Bone marrow (tissue), 2 donors: ENCODE data around the gene APP.
"Not testable (repeated sequence)": the region's sequence is repeated elsewhere in the genome, so short reads cannot be mapped to it uniquely, and the experiment has no call there.

Experiments used
- DNase-seq, 2 donors: peaks; one replicate each; lab custom pipeline; 2025; lab: John Stamatoyannopoulos, UW

Gene APP

DNA sequence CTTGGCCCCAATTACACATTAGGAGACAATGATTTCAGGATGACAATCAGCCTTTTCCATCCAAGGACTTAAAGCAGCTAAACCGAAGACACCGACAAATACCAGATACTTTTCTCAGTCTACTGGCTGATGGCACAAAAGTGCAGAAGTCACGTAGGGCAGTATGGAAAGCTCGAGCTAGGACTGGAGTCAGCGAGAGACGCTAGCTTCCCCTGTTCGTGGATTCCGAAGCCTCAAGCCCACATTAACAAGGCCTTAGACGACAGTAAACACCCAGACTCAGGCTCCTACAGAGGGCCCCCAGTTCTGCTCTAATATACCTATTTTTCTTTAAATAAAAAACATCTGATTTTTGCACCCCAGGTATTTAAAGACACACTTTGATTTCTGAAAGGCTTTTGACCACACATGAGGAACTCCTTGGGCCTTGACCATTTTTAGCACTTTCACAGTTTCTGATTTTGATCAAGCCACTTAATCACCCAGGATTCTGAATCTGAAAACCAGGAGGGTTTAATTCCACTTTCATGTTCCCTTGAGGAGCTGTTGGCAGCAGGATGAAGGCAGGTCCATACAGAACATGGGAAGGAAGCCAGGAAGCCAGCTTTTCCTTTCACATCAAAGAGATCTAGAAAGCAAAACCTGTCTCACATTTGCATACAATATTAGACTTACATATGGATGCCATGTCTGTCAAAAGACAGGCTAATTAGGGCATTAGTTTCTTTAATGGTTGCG, 231.7 kb downstream of the APP start:
- DNase-seq: no peak

DNA sequence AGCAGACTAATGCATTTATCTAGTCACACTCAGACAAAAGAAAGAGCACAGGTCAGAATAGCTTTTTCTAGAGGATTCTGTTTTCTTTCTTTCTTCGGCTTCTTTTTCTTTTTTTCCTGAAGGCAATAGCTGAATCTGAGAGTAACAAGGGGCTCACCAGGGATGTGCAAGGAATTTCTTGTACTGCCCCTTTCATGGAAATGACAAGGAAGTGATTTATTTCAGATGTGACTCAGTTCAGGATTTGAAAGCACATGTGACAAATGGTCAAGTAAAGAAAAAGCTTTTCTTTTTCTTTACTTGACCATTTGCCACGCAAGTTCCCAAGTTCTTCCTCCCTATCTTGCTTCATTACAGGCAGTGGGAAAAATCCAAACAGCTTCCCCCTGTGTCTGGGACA, 233.8 kb downstream of the APP start:
- DNase-seq: no peak

DNA sequence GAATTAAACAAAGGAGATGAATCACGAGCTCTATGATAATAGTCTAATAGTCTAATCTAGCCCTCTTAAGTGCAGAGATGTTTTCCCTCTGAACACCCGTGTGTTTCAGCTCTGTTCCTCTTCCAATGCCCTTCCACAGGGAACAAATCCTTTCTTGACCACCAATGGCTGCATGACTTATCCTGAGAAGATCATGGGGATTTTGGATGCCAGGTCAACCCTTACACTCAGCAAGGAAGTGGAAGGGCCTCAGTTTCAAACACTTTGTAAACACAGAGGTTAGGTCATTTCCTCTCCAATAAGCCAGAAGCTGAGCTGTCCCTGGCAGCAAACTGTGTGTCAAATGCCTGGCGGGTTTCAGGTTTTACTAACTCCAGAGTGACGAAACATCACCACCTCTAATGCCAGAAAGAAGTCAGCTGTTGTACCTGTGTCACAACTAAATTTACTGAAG, 235.8 kb downstream of the APP start:
- DNase-seq: peak in 1 of 2 donors; percentile 44

DNA sequence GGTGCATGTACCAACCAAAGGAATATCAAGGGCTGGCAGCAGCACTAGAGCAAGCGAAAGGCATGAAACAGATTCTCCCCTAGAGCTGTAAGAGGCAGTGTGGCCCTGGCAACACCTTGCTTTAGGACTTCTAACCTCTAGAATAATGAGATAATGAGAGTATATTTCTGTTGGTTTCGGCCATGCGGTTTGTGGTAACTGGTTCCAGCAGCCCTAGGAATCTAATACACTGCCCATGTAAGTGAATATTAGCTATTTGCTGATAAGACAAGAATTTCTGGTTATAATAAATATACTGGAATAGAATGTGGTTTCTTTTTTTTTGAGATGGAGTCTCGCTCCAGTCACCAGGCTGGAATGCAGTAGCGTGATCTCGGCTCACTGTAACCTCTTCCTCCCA, 236.4 kb downstream of the APP start:
- no peak for DNase-seq

DNA sequence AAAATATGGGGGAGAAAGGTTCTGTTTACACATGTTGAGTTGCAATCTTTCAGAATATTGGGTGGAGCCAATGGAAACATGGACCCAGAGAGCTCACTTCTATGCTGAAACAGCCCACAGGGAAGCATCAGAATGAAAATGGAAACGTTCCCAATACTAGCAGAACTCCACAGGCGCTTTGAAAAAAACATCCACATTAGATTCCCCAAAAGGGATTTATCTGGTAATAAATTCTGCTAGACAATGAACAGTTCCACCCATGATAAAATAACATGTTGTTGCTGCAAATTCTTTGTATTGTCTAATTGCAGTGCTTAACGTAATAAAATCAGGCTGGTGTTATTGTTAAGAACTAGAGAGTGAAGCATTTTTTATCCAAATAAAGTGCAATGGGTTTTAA, 238.8 kb downstream of the APP start:
- DNase-seq: no peak

DNA sequence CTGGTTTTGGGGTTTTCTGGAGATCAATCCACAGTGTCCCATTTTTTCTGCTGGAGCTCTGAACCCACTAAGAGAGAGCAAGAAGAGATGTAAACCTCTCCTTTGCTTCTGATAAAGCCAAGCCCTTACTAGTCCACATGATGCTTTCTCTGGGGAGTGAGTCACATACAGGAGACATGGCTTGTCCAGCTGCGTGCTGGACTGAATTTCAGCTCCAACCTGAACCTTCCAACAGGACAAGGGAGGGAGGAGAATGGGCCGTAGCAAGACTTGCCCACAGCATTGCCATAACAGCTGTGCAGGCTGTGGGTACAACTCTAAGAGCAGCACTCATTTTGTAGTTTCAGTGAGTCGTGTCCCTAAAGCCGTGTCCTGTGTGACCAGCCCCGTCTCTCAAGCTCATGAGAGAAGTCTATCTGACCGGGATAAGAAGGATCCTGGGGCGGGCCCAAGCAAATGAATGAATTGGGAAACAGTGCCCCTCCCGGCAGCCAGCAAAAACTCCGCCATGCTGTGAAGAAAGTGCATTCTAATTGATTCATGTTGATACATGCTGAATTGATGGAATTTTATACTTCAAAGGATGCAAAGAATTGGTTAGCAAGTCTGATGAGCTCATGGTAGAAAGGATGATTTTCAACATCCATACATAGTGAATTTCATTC, 240.6 kb downstream of the APP start:
- no peak for DNase-seq

DNA sequence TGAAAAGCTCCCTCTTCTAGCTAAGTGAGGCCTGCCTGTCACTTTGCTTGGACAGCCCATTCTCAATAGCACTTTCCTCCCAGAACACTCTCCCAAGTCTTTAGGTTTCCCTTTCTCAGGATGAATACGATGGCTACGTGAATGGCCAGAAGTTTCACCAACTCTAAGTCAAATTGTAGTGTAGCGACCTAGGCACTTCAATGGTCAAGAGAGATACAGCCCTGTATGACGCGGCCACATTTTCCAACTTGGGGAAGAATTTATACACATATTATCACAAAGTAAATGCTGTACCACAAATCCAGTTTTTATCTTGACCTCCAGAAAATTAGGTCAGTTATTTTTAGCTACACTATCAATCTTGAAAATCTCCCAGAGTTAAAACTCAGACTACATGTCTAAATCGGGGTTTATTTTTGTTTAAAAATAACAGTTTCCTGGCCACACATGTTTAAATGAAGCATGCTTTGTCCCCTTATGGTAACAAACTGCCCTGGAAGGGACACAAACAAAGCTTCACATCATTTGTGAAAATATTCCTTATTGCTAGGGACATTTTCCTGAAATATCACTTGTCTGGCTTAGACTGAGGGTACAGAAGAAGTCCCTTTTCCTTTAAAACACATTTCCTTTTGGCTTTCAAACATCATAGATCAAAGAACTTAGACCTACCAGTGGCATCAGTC, 243.2 kb downstream of the APP start:
- DNase-seq: no peak

DNA sequence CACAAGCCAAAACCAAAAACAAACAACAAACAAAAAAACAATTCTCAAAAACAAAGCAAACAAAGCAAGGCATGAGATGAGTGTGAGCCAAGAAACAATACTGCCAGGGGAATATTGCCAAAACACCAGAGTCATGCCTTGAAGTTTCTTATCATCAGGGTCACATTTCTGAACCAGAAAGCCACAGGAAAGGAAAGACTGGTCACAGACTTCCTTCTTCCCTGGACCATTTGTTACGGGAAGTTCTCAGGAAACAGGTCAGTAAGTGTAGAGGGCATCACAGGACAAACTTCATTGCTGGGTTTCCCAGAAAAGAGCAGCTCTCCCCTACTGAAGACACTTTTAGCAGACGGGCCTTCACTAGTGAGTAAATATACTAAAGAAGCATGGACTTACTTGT, 244.6 kb downstream of the APP start:
- peak in 1 of 2 donors; percentile 60 for DNase-seq

DNA sequence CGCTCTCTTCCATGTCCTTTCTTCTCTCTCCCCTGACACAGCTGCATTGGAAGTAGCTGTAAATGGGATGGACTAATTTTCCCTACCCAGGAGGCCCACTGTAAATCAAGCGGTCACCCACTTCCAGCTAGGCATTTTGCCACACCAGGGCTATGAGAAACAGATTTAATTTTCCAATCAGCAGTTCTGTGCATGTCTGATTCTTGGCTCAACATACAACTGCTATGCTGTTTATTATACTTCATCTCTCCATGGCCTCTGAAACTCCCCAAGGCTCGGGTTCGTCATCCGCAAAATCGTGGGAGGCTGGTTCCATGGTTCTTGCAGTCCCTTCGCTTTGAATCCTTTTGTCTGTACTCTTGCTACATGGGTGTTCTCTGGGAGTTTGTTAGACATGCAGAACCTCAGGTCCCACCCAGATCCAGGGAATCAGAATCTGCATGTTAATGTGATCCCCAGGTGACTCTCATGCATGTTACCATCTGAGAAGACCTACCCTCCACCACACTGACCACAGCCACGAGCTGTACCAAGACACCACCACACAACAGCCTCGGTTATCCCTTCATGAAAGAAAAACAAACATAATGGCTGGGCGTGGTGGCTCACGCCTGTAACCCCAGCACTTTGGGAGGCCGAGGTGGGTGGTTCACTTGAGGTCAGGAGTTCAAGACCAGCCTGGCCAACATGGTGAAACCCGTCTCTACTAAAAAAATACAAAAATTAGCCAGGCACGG, 245.3 kb downstream of the APP start:
- no peak for DNase-seq

DNA sequence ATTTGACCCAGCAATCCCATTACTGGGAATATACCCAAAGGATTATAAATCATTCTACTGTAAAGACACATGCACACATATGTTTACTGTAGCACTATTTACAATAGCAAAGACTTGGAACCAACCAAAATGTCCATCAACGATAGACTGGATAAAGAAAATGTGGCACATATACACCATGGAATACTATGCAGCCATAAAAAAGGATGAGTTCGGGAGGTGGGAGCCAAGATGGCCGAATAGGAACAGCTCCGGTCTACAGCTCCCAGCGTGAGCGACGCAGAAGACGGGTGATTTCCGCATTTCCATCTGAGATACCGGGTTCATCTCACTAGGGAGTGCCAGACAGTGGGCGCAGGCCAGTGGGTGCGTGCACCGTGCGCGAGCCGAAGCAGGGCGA, 252.4 kb downstream of the APP start:
- not testable (repeated sequence) for DNase-seq

DNA sequence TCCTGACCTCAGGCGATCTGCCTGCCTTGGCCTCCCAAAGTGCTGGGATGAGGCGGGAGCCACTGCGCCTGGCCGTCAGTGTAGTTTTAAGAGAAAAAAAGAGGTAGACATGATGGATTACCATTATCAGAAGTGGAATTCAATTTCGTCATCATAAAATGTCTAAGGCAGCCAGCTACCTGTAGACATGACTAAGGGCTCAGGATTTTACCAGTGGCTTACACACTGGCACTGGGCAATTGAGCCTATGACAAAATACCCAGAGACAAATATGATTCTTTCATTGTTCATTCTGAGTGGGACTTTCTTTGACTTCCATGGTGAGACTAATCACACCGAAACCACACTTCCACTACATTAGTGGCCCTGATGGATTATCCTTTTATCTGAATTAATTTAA, 254.3 kb downstream of the APP start:
- DNase-seq: no peak

DNA sequence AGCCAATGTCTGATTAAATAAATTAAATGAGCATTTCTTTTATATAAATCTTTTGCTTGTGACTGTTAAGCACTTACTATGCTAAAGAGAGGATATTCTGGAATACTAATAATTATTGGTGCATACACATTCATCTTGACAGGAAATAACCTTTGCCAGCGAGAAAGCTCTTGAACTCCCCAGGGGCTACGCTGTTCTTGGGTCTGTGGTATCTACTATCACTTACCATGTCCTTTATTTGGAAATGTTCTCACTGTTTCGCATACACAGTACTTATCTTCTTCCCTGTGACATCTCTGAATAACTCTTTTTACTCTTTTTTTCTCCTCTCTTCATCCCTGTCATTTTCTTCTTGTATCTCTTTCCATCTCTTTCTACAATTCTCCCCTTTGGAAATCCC, 257.1 kb downstream of the APP start:
- no peak for DNase-seq

DNA sequence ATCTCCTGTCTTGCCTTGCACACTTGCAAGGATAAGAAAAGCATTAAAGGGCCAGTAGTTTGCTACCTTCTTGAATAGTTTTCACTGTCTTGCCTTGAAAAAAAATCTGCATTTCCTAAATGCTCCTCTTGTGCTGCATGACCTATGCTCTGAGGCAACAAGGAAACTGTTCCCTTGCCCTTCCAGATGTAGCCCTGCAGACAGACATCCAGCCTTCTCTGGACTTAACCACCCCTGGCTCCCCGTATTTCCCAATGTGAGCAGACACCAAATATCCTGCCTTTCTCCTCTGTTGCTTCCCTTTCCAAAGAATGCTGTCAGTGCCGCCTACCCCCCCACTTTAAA, 258.2 kb downstream of the APP start:
- DNase-seq: no peak

DNA sequence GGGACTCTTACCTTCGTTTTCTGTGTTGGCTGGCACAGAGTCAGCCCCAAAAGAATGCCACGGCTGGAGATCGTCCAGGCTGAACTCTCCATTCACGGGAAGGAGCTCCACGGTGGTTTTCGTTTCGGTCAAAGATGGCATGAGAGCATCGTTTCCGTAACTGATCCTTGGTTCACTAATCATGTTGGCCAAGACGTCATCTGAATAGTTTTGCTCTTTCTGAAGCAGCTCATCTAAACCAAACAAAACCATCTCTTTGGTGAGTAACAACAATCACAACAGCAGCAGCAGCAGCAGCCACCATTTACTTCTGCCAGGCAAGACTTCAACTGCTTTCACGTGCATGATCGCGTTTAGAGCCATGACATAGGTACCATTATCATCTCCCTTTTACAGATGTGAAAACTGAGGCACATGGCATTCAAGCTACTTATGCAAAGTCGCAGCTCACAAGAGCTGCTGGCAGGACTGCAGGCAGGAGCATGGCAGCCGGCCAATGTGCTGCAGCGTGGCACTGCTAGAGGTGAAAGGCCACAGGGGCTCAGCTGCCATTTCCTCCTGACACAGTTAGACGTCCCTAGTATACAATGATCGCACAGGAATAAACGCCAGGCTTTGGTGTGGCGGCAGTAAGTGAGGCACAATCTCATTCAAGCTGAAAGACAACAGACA, 258.7 kb downstream of the APP start:
- DNase-seq: no peak

DNA sequence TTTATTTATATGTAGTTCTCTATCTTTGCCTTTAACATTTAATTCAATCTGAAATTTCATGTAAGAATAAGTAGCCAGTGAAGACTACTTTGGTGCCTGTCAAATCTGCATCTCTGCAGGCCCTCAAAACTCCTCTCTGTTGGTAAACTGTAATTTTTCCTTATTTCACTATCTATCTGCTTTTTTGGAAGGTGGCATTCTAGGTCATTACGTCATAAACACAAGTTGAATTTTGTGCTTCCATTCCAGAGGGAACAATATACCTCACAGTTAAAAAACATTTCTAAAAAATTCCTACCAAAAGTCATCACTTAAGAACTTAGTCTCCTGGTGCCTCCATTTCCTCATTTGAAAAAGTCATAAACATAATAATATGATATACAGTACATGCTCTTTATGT, 259.8 kb downstream of the APP start:
- DNase-seq: no peak

DNA sequence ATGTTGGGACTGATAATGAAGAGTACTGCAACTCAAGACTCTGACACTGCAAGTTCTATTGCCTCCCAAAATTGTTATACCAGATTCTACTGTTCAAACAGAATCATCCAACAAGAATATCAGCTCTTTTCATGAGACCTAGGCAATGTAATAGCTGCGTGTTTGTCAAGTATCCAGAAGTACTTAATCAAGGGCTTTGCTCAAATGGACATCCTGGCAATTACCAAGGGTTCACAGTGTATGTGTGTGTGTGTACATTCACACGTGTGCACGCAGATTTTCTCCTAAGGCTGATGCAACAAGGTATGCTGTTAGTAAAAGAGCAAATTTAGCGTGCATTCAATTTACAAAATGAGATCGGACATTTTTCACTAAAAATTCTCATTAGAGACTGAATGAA, 261.2 kb downstream of the APP start:
- no peak for DNase-seq

DNA sequence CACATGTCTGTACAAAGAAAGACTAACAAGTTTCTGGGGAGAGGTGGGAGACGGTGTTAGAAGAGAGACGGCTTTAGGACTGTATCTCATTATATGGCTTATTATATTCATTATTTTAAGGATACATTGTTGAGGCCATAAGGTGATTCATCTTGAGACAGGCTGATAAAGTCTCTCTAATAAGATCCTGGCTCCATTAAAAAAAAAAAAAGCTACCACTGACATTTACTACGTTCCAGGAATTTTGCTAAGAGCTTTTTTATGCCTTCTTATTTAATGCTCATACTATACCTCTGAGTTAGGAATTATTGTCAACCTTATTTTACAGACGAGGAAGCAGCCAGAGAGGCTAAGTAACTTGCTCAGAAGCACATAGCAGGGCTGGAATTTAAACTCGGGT, 262.1 kb downstream of the APP start:
- no peak for DNase-seq

DNA sequence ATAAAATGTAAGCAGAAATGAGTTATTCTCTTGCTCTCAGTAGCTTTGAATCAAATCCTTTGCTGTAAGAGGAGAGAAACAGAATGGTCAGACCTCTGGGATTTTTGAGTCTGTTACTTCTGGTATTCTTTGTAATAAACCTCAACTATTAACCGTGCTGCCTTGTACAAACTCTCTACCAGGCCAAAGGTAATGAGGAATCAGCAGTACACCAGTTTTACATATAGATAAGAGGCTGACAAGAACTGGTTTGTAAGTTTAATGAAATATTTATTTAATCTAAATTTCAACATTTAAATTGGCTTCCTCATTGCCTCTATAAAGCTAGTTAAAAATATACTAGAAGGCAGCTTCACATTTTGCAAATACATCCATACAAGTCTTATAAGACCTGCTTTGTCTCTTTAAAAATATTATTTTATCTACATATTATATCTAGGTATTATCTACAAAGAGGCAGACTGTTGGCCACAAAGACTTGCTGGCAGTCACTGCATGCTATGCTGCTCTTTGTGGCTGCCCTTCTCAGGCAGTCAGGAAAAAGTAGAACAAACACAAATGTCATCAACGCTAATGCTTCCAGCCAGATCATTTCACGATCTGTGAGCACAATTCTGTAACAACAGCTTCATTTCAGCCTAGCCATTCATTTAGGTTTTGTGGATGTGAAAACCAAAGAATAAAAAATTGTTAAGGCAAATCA, 262.8 kb downstream of the APP start:
- DNase-seq: no peak

DNA sequence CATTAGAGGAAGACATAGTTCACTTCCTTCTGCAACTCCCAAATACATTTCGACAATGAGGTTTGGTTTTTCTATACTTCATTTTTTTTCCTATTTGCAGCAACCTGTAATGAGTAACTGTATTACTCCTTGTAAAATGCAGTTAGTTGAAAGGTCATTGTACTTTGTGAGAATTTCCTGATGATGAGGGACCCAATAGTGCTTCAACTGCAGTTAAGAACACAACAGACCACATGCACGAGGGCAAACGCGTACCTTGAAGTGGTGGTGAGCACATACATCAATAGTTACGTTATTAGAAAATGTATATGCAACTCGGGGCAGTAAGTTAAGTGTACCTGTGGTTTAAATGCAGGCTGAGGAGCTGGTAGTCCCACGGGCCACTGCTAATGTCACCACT, 264.0 kb downstream of the APP start:
- no peak for DNase-seq

DNA sequence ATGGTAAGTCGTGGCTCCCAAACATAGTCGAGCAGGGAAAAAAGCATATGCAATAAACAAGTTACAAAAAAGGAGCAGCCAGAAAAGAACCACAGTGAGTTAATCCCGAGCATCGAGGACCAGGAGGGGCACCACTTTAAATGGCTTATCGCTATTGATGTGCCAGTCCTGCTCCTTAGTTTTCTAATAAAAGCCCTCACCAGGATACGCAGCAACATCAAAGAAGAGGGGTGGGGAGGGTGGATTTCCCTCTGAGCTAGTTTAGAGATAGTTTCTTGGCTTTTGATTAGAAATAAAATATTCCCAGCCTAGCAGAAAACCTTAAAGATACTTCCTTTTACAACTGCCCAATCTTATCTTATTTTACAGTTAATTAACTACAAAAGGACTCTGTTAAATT, 265.4 kb downstream of the APP start:
- no peak for DNase-seq

DNA sequence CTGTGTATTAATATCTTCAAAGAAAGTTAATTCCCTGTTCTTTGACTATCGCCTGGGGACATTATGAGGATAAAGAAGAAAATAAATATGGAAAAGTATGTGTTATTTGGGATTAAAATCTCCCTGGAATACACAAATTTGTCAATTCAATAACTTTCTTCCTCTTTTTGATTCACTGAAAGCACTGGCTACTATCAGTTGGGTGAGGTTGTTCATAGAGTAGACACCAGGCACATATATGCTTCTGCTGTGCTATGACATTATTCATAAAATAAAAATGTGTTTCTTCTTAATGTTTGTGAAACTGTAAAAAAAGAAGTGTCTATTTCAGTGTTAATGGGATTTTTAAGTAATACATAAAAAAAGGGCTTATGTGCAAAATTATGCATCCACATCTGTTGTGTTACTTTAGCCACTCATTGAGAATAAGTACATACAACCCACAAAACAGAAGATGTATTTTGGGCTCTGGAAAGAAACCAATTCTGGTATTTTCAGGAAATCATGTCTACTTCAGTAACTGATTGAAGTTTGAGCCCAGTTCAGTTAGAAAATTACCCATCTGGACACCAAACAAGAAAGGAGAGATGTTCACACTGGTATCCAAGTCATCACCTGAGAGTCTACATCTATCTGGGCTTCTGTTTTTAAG, 266.4 kb downstream of the APP start:
- DNase-seq: no peak
